MM.1S (cell line): Measurements from ENCODE around the gene GZMA.

Source experiments
- CTCF ChIP-seq: fragments of 300-600 bp; sonication (generic); IDR thresholded peaks from 2 replicates; pipeline ENCODE4 v1.5.1; 2016; ENCODE audit warnings: antibody characterized with exemption, low read length, mixed read lengths
- EZH2 ChIP-seq: fragments of 300-600 bp; sonication (generic); optimal IDR thresholded peaks from 2 replicates; pipeline ENCODE3; 2017; ENCODE audit warnings: low read depth, mild to moderate bottlenecking, antibody characterized with exemption, low read length, mixed read lengths

- TF ChIP-seq EZH2 (no peak), CTCF (no peak)
Measured at GRCh38 chr5:55081541-55081940, 20.9 kb upstream of the GZMA start.
